Measurements from ENCODE around the gene TASOR2. TPM values are rescaled to one million over a fixed set of nuclear protein-coding genes. Genes with fewer than 3 reads are reported as not detected.

The TASOR2 gene
- total and polyA plus RNA-seq, 2 donors (not counting 3 experiments of a cell fraction or from before 2014, with no cell fraction given), result 13.6 to 49.9 TPM

GRCh38 chr10:5697342-5697741 is 12.7 kb downstream of the TASOR2 start:
- H3K9ac ChIP-seq (replicated peaks; ENCODE audit: extremely low read depth, insufficient read depth, low read length), result no peak overlapping the region
- no peak overlapping the region for H3K27ac ChIP-seq (ENCODE audit: insufficient read depth, low read depth, low read length)
- no peak for DNase-seq (ENCODE audit: low read depth, low spot score)
- H3K36me3 ChIP-seq (ENCODE audit: control insufficient read depth in 2 of 2, extremely low read depth in 1 of 2, insufficient read depth in 2 of 2, low read length in 2 of 2), result no peaks in the 10 kb centered on the region
- no peaks in the 10 kb centered on the region for H3K9me1 ChIP-seq (replicated peaks; ENCODE audit: control insufficient read depth, extremely low read depth, insufficient read depth, low read length)
- no peak for FAIRE-seq
- H3K4me3 ChIP-seq (replicated peaks in 1 of 3; ENCODE audit: insufficient read depth in 1 of 3, low read depth in 1 of 3, low read length in 3 of 3), result no peak overlapping the region
- POLR2A ChIA-PET, result no interaction called here
- peaks cover 6% of the 10 kb centered on the region for H4K20me1 ChIP-seq (replicated peaks; ENCODE audit: control insufficient read depth, extremely low read depth, insufficient read depth, low read length)
- CTCF ChIA-PET, result interaction anchor here (2.4 kb wide), 1 partner anchor 9 kb away, joined by 8 read pairs; no protein-coding TSS in a partner anchor
- H2AFZ ChIP-seq (ENCODE audit: low read depth, low read length), result no peak overlapping the region
- intact Hi-C loops (cut with micrococcal nuclease) (no loop called here), dilution Hi-C loops (cut with MboI; ENCODE audit: extremely low pct_ligation_motif_present, low sequenced_read_pairs) (no loop called here)
- TF ChIP-seq GATA2 (IDR thresholded peaks at IDR 0.05; ENCODE audit: insufficient read depth, insufficient read length, low read depth, low read length) (no peak), FOS (IDR thresholded peaks at IDR 0.05; ENCODE audit: borderline replicate concordance, insufficient read depth, low read length) (no peak), MYC (IDR thresholded peaks at IDR 0.05; ENCODE audit: low read depth, low read length) (no peak), POLR2AphosphoS5 (IDR thresholded peaks at IDR 0.05; ENCODE audit: insufficient read depth, low read depth, low read length) (no peak), CTCF (IDR thresholded peaks at IDR 0.05; ENCODE audit: extremely low read depth in 1 of 2, insufficient read depth in 1 of 2, low read depth in 1 of 2, low read length in 2 of 2) (no peak), JUN (IDR thresholded peaks at IDR 0.05; ENCODE audit: borderline replicate concordance, insufficient read depth, insufficient read length, low read depth) (no peak), POLR2A (IDR thresholded peaks at IDR 0.05; ENCODE audit: low read depth, low read length) (no peak), EZH2 (IDR thresholded peaks at IDR 0.05; ENCODE audit: borderline replicate concordance, low read depth, low read length, severe bottlenecking) (no peak), MAX (IDR thresholded peaks at IDR 0.05; ENCODE audit: insufficient read depth, insufficient read length) (no peak)
- no peaks in the 10 kb centered on the region for H3K9me3 ChIP-seq (replicated peaks; ENCODE audit: control insufficient read depth, insufficient read depth, low read length)
- no peaks in the 10 kb centered on the region for H3K4me1 ChIP-seq (ENCODE audit: control insufficient read depth, extremely low read depth, insufficient read depth, low read length)
- no peaks in the 10 kb centered on the region for H3K27me3 ChIP-seq (ENCODE audit: control insufficient read depth in 2 of 2, insufficient read depth in 2 of 2, low read length in 2 of 2)
- BruUV-seq (replicated peaks), result no TSS peak
- H3K79me2 ChIP-seq (ENCODE audit: control insufficient read depth, insufficient read depth, low read length), result peaks cover 90% of the 10 kb centered on the region
- H3K4me2 ChIP-seq (ENCODE audit: insufficient read depth, low read length), result no peak overlapping the region
